ENCODE data around the gene SON.
"Not testable (repeated sequence)": the region's sequence is repeated elsewhere in the genome, so short reads cannot be mapped to it uniquely, and the experiment has no call there.

The SON gene

GRCh38 chr21:33542640-33543504 lies at the start of gene SON:
TSS of gene SON (plus strand) at chr21:33543038. CDS start at chr21:33543093, 55 bp downstream.
- peak; percentile 99 for DNase-seq (ENCODE audit: low read depth)

GRCh38 chr21:33493756-33494155 lies 49.1 kb upstream of the SON start:
- no peak for DNase-seq (ENCODE audit: low read depth)

GRCh38 chr21:33495743-33496142 lies 47.1 kb upstream of the SON start:
- DNase-seq (ENCODE audit: low read depth) = no peak

GRCh38 chr21:33496345-33496744 lies 46.5 kb upstream of the SON start:
- no peak for DNase-seq (ENCODE audit: low read depth)

DNA sequence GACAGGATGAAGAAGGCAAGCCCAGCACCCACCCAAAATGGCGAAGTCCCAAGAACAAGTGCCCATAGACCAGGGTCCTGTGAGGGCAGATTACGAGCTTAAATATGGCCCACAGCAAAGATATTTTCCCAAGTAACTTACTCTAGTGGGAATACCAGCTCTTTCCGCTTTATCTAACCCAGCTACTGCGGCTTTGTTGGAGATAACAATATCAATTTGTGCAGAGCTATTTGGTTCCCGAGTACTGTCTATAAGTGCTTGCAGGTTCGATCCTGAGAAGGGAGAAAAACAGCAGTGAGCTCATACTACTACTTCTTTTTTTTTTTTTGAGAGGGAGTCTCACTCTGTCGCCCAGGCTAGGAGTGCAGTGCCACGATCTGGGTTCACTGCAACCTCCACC lies 37.0 kb upstream of the SON start:
- no peak for DNase-seq (ENCODE audit: low read depth)

DNA sequence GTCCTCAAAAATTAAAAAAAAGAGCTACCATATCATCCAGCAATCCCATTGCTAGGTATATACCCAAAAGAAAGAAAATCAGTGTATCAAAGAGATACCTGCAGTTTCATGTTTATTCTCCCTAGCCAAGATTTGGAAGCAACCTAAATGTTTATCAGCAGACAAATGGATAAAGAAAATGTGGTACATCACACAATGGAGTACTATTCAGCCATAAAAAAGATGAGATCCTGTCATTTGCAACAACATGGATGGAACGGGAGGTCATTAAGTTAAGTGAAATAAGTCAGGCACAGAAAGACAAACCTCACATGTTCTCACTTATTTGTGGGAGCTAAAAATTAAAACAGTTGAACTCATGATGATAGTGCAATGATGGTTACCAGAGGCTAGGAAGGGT lies 35.8 kb upstream of the SON start:
- not testable (repeated sequence) for DNase-seq (ENCODE audit: low read depth)

DNA sequence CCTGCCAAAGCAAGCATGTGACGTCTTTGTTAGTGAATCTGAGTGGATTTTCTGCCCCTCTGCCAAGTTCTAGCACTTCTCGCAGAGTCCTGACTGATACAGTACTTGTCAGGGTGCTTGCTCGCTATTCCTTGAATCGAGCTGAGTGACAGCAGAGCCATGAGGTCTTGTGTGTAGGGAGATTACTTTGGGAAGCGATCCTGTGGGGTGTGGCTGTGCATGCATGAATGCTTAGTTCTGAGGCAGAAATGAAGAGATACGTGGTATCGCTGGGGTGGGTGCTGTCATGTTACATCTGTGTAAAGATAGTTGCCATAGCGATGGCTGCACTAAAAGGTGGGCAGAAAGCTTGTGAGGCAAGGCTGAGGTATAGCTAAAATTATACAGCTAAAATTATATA lies 32.0 kb upstream of the SON start:
- no peak for DNase-seq (ENCODE audit: low read depth)

GRCh38 chr21:33511639-33512038 lies 31.2 kb upstream of the SON start:
- DNase-seq (ENCODE audit: low read depth) = no peak

GRCh38 chr21:33512481-33512880 lies 30.4 kb upstream of the SON start:
- no peak for DNase-seq (ENCODE audit: low read depth)

DNA sequence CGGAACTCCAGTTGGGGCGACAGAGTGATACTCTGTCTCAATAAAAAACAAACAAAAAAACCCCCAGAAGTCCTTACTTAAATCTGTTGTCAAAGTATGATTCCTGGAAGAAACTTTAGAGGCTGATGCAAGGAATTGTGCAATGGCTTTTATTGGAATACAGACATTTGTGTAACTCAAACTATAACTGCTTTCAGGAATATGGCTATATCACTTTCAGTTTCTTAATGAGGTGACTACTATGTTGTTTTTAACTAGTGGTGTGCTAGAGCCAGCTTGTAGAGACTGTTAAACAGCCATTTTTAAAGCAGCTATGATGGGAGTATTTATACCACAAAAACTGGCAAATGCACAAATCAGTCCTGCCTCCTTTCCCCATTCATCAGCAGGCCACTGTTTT lies 28.6 kb upstream of the SON start:
- DNase-seq (ENCODE audit: low read depth) = peak; percentile 67

GRCh38 chr21:33518899-33519298 lies 23.9 kb upstream of the SON start:
- no peak for DNase-seq (ENCODE audit: low read depth)

DNA sequence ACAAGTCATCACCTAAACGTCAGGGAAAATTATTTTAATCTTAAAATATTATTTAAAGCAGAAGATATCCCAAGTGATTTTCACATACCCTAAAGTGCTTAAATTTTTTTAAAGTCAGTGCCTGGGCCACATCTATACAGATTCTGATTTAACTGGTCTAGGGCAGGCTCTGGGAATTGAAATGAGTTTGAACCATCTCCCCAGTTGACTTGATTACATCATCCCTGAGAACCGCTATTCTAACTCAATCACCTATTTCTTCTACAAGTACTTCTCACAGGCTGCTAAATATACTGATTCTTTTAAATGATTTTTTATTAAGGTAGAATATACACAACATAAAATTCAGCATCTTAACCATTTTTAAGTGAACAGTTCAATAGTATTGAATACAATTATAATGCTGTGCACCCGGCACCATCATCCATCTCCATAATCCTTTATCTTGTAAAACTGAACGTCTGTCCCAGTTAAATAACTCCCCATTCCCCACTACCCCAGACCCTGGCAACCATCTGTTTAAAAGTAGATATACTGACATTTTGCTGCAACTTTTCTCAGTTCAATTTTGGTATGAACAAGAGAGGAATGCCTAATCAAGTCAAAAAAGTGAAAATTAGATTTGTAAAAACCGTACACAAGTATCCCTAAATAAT lies 20.4 kb upstream of the SON start:
- DNase-seq (ENCODE audit: low read depth) = no peak

- DNase-seq (ENCODE audit: low read depth) = no peak
Observed at GRCh38 chr21:33522953-33523349, 19.9 kb upstream of the SON start.

DNA sequence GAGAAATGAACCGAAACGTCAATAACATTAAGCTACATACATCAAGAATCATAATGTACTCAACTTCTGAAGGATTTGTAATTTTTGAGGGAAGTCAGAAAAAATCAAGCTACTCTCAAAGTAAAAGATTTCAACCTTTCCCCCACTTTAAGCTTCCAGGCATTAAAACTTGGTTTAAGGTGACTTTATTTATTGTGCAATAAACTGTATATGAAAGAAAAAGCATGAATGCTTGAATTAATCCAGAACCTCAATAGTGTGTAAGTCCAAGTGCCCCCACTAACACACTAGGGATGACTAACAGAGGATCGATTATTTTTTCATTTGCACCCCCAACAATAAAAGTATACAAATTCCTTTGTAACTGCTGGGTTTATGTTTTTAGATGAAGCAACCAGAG lies 11.8 kb upstream of the SON start:
- DNase-seq (ENCODE audit: low read depth) = no peak

DNA sequence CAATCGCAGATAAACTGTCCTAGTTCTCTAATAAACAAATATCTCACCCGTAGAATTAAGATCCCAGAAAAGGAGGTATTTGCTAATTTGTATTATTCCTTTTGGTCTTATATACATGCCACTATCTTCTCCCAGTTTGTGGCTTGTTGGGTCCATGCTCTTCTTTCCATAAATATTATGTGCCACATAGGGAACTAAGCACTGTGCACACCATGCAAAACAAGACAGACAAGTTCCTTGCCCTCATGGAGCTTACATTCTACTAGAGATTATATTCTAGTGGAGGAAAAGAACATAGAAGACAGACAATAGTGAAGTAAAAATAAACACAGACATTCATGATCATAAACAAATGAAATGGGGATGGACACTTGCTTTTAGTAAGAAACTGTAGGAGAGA lies 5.6 kb upstream of the SON start:
- no peak for DNase-seq (ENCODE audit: low read depth)

GRCh38 chr21:33539616-33540015 lies 3.2 kb upstream of the SON start:
- peak; percentile 82 for DNase-seq (ENCODE audit: low read depth)

DNA sequence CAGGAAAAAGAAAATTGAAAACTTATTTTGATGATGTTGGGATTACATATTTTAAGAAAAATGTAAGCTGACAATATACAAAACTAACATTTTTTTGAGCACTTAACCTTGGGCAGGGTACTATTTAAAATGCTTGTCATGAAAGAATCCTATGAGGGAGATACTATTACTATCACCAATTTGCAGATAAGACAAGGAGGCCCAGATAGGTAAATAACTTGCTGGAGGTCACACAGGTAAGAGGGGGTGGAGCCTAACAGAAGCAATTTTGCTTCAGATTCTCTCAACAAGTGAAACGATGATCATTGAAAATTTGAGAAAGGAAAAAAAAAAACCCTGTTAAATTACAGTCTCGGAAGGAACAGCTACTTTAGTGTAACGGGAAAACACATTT lies 2.1 kb upstream of the SON start:
- DNase-seq (ENCODE audit: low read depth) = no peak

- DNase-seq (ENCODE audit: low read depth) = peak; percentile 45
Observed at GRCh38 chr21:33541105-33541711, 1.6 kb upstream of the SON start.

DNA sequence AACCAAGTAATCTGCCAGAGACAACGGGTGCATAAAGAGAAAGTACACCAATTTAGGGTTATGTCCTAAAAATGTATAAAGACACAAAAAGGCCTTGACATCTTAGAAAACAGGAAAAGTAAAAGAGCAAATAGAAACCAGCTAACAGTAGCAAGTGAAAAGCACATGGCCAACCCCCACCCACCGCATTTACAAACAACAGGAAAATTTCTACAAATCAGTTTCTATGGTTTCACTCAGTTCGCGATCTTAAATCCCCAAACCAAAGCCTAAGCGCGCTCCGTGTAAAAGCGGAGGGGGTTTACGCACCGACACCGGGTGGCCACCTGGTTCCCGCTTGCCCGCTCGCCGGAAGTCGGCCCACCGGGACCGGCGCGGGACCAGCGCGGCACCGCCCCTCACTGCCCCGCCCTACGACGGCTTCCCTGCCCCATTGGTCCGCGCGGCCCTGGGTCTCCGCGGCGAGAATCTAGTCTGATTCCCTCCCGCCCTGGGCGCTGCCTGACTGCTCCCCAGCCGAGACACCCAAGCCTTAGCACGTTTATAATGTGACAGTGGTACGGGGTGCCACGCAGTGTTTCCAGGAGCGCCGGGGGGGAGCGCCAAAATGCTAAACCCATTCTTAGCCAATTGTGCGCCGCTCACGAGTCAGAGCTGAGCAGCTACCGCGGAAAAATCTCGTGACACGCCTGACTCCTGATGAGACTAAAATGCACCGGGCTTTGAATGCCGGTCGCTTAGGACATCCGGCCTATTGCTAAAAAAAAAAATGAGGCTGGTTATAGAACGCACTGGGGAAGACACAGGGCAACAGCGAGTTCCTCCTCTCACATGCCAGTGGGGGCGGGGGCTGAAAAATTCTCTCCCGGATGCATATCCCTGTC lies 840 bp upstream of the SON start, which contains the start of gene GART:
Gene GART (minus strand): TSS at position 362 of the 884 bp plus-strand sequence. CDS start 2,802 bp downstream, outside the sequence.
- DNase-seq (ENCODE audit: low read depth) = peak; percentile 78

- peak; percentile 59 for DNase-seq (ENCODE audit: low read depth)
Observed at GRCh38 chr21:33543505-33544129, 779 bp downstream of the SON start.

GRCh38 chr21:33544451-33545195 lies 1.8 kb downstream of the SON start:
- DNase-seq (ENCODE audit: low read depth) = no peak

Data from iris pigment epithelial cell (primary cell).